HCT116 (cell line): ENCODE results near the gene TYW1B. TPM values are rescaled to one million over a fixed set of nuclear protein-coding genes. Genes with fewer than 3 reads are reported as not detected.
"Not testable (repeated sequence)": the region's sequence is repeated elsewhere in the genome, so short reads cannot be mapped to it uniquely, and the experiment has no call there.

Experiments
- ATAC-seq: fragments of 200-7000 bp; cut with Tn5 transposase; 2 replicates; pipeline ENCODE4 v1.9.1; 2020; ENCODE audit warnings: mild to moderate bottlenecking, moderate library complexity
- BruUV-seq: library from RNA; stranded (reverse); fragments of 400-500 nt; replicated peaks from 2 replicates; lab custom pipeline; 2021; lab: Mats Ljungman, UMichigan
- CTCF ChIA-PET: fragments of 300-600 bp; sonication (Branson Sonifier 250); formaldehyde crosslinking; loops from one replicate; lab custom pipeline; 2021; ENCODE audit warnings: antibody characterized with exemption; lab: Charles Lee
- POLR2A ChIA-PET: fragments of 300-600, 350-600 bp; sonication (Branson Sonifier 250); formaldehyde crosslinking; loops from one replicate; lab custom pipeline; 2021; ENCODE audit warnings: antibody characterized with exemption; lab: Charles Lee
- RAD21 ChIA-PET, 2 experiments: fragments of 300-600 bp; sonication (Branson Sonifier 250); formaldehyde crosslinking; loops; one replicate each; lab custom pipeline; 2023; ENCODE audit warnings: low total read pairs in 2 of 2; ENCODE audit not compliant: uncharacterized antibody in 2 of 2, unreplicated experiment in 2 of 2, low non-redundant PET in 1 of 2; lab: Charles Lee
- DNase-seq: peaks from one replicate; pipeline ENCODE4 v3.0.0-alpha.2; 2010; ENCODE audit warnings: low read depth, low spot score
- H2AFZ ChIP-seq: fragments of 200-600 bp; shearing (Covaris generic), sonication (generic); 2 replicates; pipeline ENCODE4 v1.6.1; 2017; ENCODE audit warnings: low read depth, mixed run types, mixed read lengths, antibody characterized with exemption, low read length; ENCODE audit not compliant: poor library complexity, severe bottlenecking
- H3K27ac ChIP-seq: 2 replicates; pipeline ENCODE4 v1.5.1; 2012; ENCODE audit warnings: low read depth, low read length
- H3K27me3 ChIP-seq: fragments of 200-600 bp; sonication (generic); 2 replicates; pipeline ENCODE4 v1.6.1; 2016; ENCODE audit warnings: mixed run types, low read length, mixed read lengths; ENCODE audit not compliant: insufficient read depth
- H3K36me3 ChIP-seq, 2 experiments: fragments of 200-500 bp in 1 of 2; fragments of 200-600 bp in 1 of 2; sonication (Bioruptor generic) in 1 of 2; sonication (generic) in 1 of 2; 2 replicates each; pipeline versions ENCODE4 v1.5.1 to v1.6.1; 2014 to 2016; ENCODE audit warnings: low read length in 2 of 2, inconsistent platforms in 1 of 2, mixed read lengths in 1 of 2, mixed run types in 1 of 2; ENCODE audit not compliant: insufficient read depth in 2 of 2, control insufficient read depth in 1 of 2
- H3K4me1 ChIP-seq, 2 experiments: fragments of 200-600 bp in 1 of 2; sonication (generic) in 1 of 2; 2 replicates each; pipeline versions ENCODE4 v1.5.1 to v1.6.1; 2012 to 2017; ENCODE audit warnings: low read length in 2 of 2, inconsistent platforms in 1 of 2, mild to moderate bottlenecking in 1 of 2, mixed read lengths in 1 of 2, mixed run types in 1 of 2, moderate library complexity in 1 of 2; ENCODE audit not compliant: insufficient read depth in 2 of 2, control insufficient read depth in 1 of 2
- H3K4me2 ChIP-seq: fragments of 200-600 bp; sonication (generic); 2 replicates; pipeline ENCODE4 v1.6.1; 2017; ENCODE audit warnings: mixed run types, low read length, mixed read lengths
- H3K4me3 ChIP-seq, 2 experiments: fragments of 200-600 bp in 1 of 2; sonication (generic) in 1 of 2; replicated peaks in 1 of 2; 2 replicates each; pipeline ENCODE4 v1.5.1; 2011 to 2016; ENCODE audit warnings: low read length in 2 of 2, control low read depth in 1 of 2, low read depth in 1 of 2, mild to moderate bottlenecking in 1 of 2, mixed read lengths in 1 of 2, mixed run types in 1 of 2
- H3K79me2 ChIP-seq: fragments of 200-600 bp; sonication (generic); 2 replicates; pipeline ENCODE4 v1.6.1; 2017; ENCODE audit warnings: mild to moderate bottlenecking, mixed run types, low read length, moderate library complexity, mixed read lengths; ENCODE audit not compliant: insufficient read depth
- H3K9ac ChIP-seq: fragments of 200-600 bp; sonication (generic); 2 replicates; pipeline ENCODE4 v1.6.1; 2016; ENCODE audit warnings: low read length, mixed read lengths
- H3K9me2 ChIP-seq: fragments of 200-600 bp; sonication (generic), shearing (Covaris generic); 2 replicates; pipeline ENCODE4 v1.6.1; 2017; ENCODE audit warnings: mixed run types, mild to moderate bottlenecking, moderate library complexity; ENCODE audit not compliant: insufficient read depth
- H3K9me3 ChIP-seq, 2 experiments: fragments of 200-500 bp in 1 of 2; fragments of 200-600 bp in 1 of 2; sonication (Bioruptor generic) in 1 of 2; sonication (generic) in 1 of 2; 2 replicates each; pipeline ENCODE4 v1.6.1; 2014 to 2017; ENCODE audit warnings: low read length in 2 of 2, mixed read lengths in 2 of 2, inconsistent platforms in 1 of 2, low read depth in 1 of 2, mild to moderate bottlenecking in 1 of 2, mixed run types in 1 of 2, moderate library complexity in 1 of 2; ENCODE audit not compliant: control insufficient read depth in 1 of 2, insufficient read depth in 1 of 2
- H4K20me1 ChIP-seq: fragments of 200-600 bp; sonication (generic), shearing (Covaris generic); 2 replicates; pipeline ENCODE4 v1.6.1; 2017; ENCODE audit warnings: mixed run types, mild to moderate bottlenecking, moderate library complexity; ENCODE audit not compliant: insufficient read depth
- intact Hi-C: fragments of 100-400 bp; cut with micrococcal nuclease; formaldehyde crosslinking; loops from 2 replicates; pipeline ENCODE4 v1.10.0; 2022
- total RNA-seq: library from RNA; stranded (reverse); gene quantifications from one replicate; pipeline ENCODE4 v1.2.1, GENCODE V29; 2021; ENCODE audit not compliant: unreplicated experiment

TYW1B gene
- total RNA-seq, 1 experiment from 2014 or later, result 2.4 TPM

DNA sequence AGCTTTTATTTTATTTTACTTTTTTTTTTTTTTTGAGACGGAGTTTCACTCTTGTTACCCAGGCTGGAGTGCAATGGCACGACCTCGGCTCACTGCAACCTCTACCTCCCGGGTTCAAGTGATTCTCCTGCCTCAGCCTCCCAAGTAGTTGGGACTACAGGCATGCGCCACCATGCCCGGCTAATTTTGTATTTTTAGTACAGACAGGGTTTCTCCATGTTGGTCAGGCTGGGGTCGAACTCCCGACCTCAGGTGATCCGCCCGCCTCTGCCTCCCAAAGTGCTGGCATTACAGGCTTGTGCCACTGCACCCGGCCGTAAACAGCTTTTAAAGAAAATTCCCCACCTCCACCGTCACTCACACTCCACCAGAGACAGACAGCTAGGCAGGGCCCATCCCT, 19.5 kb downstream of the TYW1B start:
- H3K9me3 ChIP-seq, H3K36me3 ChIP-seq, BruUV-seq, ATAC-seq, H3K9me2 ChIP-seq, POLR2A ChIA-PET, H3K27me3 ChIP-seq, DNase-seq, H4K20me1 ChIP-seq, H3K9ac ChIP-seq, intact Hi-C loops, RAD21 ChIA-PET, CTCF ChIA-PET, H2AFZ ChIP-seq, H3K4me1 ChIP-seq, H3K27ac ChIP-seq, H3K4me3 ChIP-seq, H3K79me2 ChIP-seq, H3K4me2 ChIP-seq: not testable (repeated sequence)

DNA sequence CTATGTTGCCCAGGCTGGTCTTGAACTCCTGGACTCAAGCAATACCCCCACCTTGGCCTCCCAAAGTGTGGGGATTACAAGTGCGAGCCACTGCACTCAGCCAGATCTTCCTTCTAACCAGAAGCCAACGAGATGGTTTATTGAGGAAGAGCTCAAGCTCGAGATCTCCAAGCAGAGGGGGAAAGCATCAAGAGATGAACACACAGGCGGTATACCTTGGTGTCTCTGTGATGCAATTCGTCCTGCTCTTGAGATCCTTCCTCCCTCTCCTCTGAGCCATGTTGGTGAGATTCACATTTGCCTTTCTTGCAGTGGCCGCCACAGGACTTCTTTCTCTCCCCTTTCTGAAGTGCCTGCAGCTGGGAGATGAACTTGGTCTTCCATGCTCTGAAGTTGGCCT, 21.1 kb downstream of the TYW1B start:
- RAD21 ChIA-PET, intact Hi-C loops: not testable (repeated sequence)

More for the DNA sequence above, 21.1 kb downstream of the TYW1B start:
- H3K9me3 ChIP-seq, H3K9ac ChIP-seq, H3K9me2 ChIP-seq, H3K36me3 ChIP-seq, H3K4me3 ChIP-seq, H2AFZ ChIP-seq, DNase-seq, POLR2A ChIA-PET, H3K27me3 ChIP-seq, H3K79me2 ChIP-seq, BruUV-seq, H3K27ac ChIP-seq, H3K4me2 ChIP-seq, CTCF ChIA-PET, H3K4me1 ChIP-seq, ATAC-seq, H4K20me1 ChIP-seq: not testable (repeated sequence)
